HepG2 (cell line): ENCODE measurements around the gene GPC6. TPM values are rescaled to one million over a fixed set of nuclear protein-coding genes. Genes with fewer than 3 reads are reported as not detected.

ENCODE experiments used
- DNMT3B ChIP-seq: conservative IDR thresholded peaks from 2 replicates; pipeline ENCODE4 v1.6.1; 2016; ENCODE audit warnings: missing biosample characterization, control low read depth
- ELF3 ChIP-seq: IDR thresholded peaks from 2 replicates; pipeline ENCODE4 v1.6.1; 2016; ENCODE audit warnings: missing genetic modification reagents, missing compliant biosample characterization
- ETS1 ChIP-seq: sonication (generic); formaldehyde crosslinking; IDR thresholded peaks from 2 replicates; pipeline ENCODE4 v1.4.0; 2020; ENCODE audit warnings: missing genetic modification reagents
- EZH2 ChIP-seq: conservative IDR thresholded peaks from 2 replicates; pipeline ENCODE4 v1.6.1; 2012; ENCODE audit warnings: mild to moderate bottlenecking, low read depth, low read length, moderate library complexity
- HINFP ChIP-seq: sonication (generic); formaldehyde crosslinking; IDR thresholded peaks from 2 replicates; pipeline ENCODE4 v1.4.0; 2020; ENCODE audit warnings: low read depth, mild to moderate bottlenecking, missing genetic modification reagents
- HOMEZ ChIP-seq: IDR thresholded peaks from 2 replicates; pipeline ENCODE4 v1.6.1; 2016; ENCODE audit warnings: low read depth
- KDM4B ChIP-seq: sonication (generic); formaldehyde crosslinking; IDR thresholded peaks from 2 replicates; pipeline ENCODE4 v1.4.0; 2020; ENCODE audit warnings: missing genetic modification reagents
- NR3C1 ChIP-seq: sonication (generic); formaldehyde crosslinking; IDR thresholded peaks from 2 replicates; pipeline ENCODE4 v1.4.0; 2020; ENCODE audit warnings: missing genetic modification reagents
- POLR2AphosphoS5 ChIP-seq: IDR thresholded peaks from 2 replicates; pipeline ENCODE4 v1.6.1; 2012; ENCODE audit warnings: low read depth, low read length
- SMAD3 ChIP-seq: sonication (generic); formaldehyde crosslinking; IDR thresholded peaks from 2 replicates; pipeline ENCODE4 v1.4.0; 2020; ENCODE audit warnings: missing genetic modification reagents
- SUZ12 ChIP-seq: fragments of 150-350 bp; IDR thresholded peaks from 2 replicates; pipeline ENCODE4 v1.6.1; 2014; ENCODE audit warnings: low read depth, low read length
- TEAD3 ChIP-seq: optimal IDR thresholded peaks from 2 replicates; pipeline ENCODE3; 2016; ENCODE audit warnings: borderline replicate concordance
- ZBTB7B ChIP-seq: sonication (generic); formaldehyde crosslinking; IDR thresholded peaks from 2 replicates; pipeline ENCODE4 v1.4.0; 2020; ENCODE audit warnings: missing genetic modification reagents
- ZNF12 ChIP-seq: sonication (generic); formaldehyde crosslinking; IDR thresholded peaks from 2 replicates; pipeline ENCODE4 v1.5.0; 2020; ENCODE audit warnings: missing genetic modification reagents
- ZNF20 ChIP-seq: sonication (generic); formaldehyde crosslinking; IDR thresholded peaks from 2 replicates; pipeline ENCODE4 v1.4.0; 2020; ENCODE audit warnings: mild to moderate bottlenecking, moderate library complexity, missing genetic modification reagents
- ZNF260 ChIP-seq: sonication (generic); formaldehyde crosslinking; IDR thresholded peaks from 2 replicates; pipeline ENCODE4 v1.4.0; 2020; ENCODE audit warnings: missing genetic modification reagents, low read depth, mild to moderate bottlenecking, borderline replicate concordance
- ZNF430 ChIP-seq: sonication (generic); formaldehyde crosslinking; IDR thresholded peaks from 2 replicates; pipeline ENCODE4 v1.9.0; 2021; ENCODE audit warnings: mild to moderate bottlenecking, missing genetic modification reagents
- ZNF605 ChIP-seq: sonication (generic); formaldehyde crosslinking; IDR thresholded peaks from 2 replicates; pipeline ENCODE4 v1.8.0; 2022; ENCODE audit warnings: mild to moderate bottlenecking, missing genetic modification reagents
- ZNF644 ChIP-seq: IDR thresholded peaks from 2 replicates; pipeline ENCODE4 v1.6.1; 2016; ENCODE audit warnings: low read depth
- ZNF713 ChIP-seq: sonication (generic); formaldehyde crosslinking; IDR thresholded peaks from 2 replicates; pipeline ENCODE4 v1.4.0; 2020; ENCODE audit warnings: mild to moderate bottlenecking, missing genetic modification reagents
- polyA plus RNA-seq, 8 experiments: library from polyadenylated mRNA; depleted of rRNA in 3 of 8; stranded (reverse) in 7 of 8; unstranded in 1 of 8; fragments of >200 nt; fragmentation: Illumina TruSeq in 4 of 8; extraction: Trizol in 4 of 8; gene quantifications; 2 replicates each; pipeline versions ENCODE4 v1.2.1 to v1.2.3, GENCODE V29; 2011 to 2016; ENCODE audit warnings: low read depth in 4 of 8, missing spikeins in 1 of 8, mixed read lengths in 1 of 8; ENCODE audit not compliant: insufficient read depth in 1 of 8
- total RNA-seq, 5 experiments: library from RNA; depleted of rRNA; stranded (reverse); fragments of >200 nt; fragmentation: Illumina TruSeq; extraction: Trizol; gene quantifications; 2 replicates each; pipeline ENCODE4 v1.2.3, GENCODE V29; 2016; ENCODE audit warnings: low read depth in 1 of 5
- TF ChIP-seq, protein P1 (sequence below), 2 experiments: IDR thresholded peaks; 2 replicates each; pipeline ENCODE4 v1.6.1; 2011 to 2012; ENCODE audit warnings: low read length in 2 of 2, borderline replicate concordance in 1 of 2, low read depth in 1 of 2, mild to moderate bottlenecking in 1 of 2, moderate library complexity in 1 of 2
- TF ChIP-seq, protein P2 (sequence below): sonication (generic); formaldehyde crosslinking; IDR thresholded peaks from 2 replicates; pipeline ENCODE4 v1.8.1; 2023; ENCODE audit warnings: mild to moderate bottlenecking, inconsistent platforms, moderate library complexity, missing genetic modification reagents, borderline replicate concordance

GPC6 gene
- total and polyA plus RNA-seq, 2 of the 13 experiments (the other 11 are each of a cell fraction or from before 2014, with no cell fraction given): 24.5 to 33.9 TPM

DNA sequence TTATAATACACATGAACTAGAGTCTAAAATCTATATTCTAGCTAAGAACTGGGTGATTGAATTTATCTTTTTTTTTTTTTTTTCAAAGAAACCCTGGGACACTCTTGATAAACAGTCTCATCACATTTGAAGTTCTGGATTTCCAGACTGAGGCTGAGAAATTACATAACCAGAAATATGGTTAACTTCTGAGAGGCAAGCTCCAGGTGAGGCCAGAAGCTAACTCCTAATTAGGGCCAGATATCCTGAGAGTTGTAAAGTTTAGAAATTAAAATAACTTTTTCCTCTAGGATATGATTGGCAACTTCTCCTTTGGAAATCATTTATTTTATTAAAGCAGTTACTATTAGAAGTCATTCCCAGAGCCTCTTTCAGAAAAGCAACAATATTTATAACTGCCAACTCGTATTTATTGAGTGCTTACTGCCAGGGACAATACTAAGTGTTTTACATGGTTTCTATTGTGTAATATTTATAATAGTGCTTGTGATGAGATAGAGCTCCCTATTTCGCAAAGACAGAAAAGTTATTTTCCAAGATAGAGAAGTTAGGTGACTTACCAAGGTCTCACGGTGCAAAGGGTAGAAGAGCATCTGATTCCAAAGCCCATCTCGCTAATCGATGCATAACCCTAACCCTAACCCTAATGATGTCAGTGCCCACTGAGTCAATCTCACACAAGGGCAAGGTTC is 1065.2 kb downstream of the GPC6 start (continued):
- TF ChIP-seq ETS1 (CRISPR knock-in tag) (no peak), KDM4B (CRISPR knock-in tag) (peak; percentile 71), HOMEZ (CRISPR knock-in tag) (peak; percentile 99), SMAD3 (CRISPR knock-in tag) (peak; percentile 91; the same call in 1 of the 2 replicates), ZNF12 (peak; percentile 64; the same call in 1 of the 2 replicates), EZH2 (no peak), HINFP (no peak), ZNF260 (CRISPR knock-in tag) (no peak), ZNF605 (CRISPR knock-in tag) (0 out of 2 replicates have a peak, but pooled peaks have one; percentile 44), ZNF430 (CRISPR knock-in tag) (0 out of 2 replicates have a peak, but pooled peaks have one; percentile 60), ZNF713 (no peak), ELF3 (peak; percentile 66), ZBTB7B (CRISPR knock-in tag) (peak; percentile 81; the same call in 1 of the 2 replicates), TEAD3 (CRISPR knock-in tag) (peak; percentile 89), DNMT3B (no peak), POLR2AphosphoS5 (no peak), ZNF20 (no peak), ZNF644 (CRISPR knock-in tag) (peak; percentile 85), SUZ12 (no peak), NR3C1 (CRISPR knock-in tag) (no peak)
- TF ChIP-seq, protein P1, sequence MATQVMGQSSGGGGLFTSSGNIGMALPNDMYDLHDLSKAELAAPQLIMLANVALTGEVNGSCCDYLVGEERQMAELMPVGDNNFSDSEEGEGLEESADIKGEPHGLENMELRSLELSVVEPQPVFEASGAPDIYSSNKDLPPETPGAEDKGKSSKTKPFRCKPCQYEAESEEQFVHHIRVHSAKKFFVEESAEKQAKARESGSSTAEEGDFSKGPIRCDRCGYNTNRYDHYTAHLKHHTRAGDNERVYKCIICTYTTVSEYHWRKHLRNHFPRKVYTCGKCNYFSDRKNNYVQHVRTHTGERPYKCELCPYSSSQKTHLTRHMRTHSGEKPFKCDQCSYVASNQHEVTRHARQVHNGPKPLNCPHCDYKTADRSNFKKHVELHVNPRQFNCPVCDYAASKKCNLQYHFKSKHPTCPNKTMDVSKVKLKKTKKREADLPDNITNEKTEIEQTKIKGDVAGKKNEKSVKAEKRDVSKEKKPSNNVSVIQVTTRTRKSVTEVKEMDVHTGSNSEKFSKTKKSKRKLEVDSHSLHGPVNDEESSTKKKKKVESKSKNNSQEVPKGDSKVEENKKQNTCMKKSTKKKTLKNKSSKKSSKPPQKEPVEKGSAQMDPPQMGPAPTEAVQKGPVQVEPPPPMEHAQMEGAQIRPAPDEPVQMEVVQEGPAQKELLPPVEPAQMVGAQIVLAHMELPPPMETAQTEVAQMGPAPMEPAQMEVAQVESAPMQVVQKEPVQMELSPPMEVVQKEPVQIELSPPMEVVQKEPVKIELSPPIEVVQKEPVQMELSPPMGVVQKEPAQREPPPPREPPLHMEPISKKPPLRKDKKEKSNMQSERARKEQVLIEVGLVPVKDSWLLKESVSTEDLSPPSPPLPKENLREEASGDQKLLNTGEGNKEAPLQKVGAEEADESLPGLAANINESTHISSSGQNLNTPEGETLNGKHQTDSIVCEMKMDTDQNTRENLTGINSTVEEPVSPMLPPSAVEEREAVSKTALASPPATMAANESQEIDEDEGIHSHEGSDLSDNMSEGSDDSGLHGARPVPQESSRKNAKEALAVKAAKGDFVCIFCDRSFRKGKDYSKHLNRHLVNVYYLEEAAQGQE (IDR thresholded peaks at IDR 0.05; ENCODE audit: borderline replicate concordance in 1 of 2, low read depth in 1 of 2, low read length in 2 of 2): no peak; a peak in 1 of 4 replicates
- TF ChIP-seq, protein P2, sequence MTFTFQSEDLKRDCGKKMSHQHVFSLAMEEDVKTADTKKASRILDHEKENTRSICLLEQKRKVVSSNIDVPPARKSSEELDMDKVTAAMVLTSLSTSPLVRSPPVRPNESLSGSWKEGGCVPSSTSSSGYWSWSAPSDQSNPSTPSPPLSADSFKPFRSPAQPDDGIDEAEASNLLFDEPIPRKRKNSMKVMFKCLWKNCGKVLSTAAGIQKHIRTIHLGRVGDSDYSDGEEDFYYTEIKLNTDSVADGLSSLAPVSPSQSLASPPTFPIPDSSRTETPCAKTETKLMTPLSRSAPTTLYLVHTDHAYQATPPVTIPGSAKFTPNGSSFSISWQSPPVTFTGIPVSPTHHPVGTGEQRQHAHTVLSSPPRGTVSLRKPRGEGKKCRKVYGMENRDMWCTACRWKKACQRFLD (CRISPR knock-in tag): no peak
